HUES64 (cell line): Measurements from ENCODE around the gene COL5A2.

Experiments
- H3K27ac ChIP-seq: 2 replicates; pipeline ENCODE4 v1.7.0; 2013; ENCODE audit warnings: low read depth, low read length, inconsistent platforms
- H3K27me3 ChIP-seq: 2 replicates; pipeline ENCODE4 v1.6.1; 2013; ENCODE audit warnings: mild to moderate bottlenecking, low read length; ENCODE audit not compliant: insufficient read depth
- H3K36me3 ChIP-seq: 2 replicates; pipeline ENCODE4 v1.6.1; 2013; ENCODE audit warnings: mild to moderate bottlenecking, low read length; ENCODE audit not compliant: insufficient read depth
- H3K4me1 ChIP-seq: 2 replicates; pipeline ENCODE4 v1.6.1; 2013; ENCODE audit warnings: mild to moderate bottlenecking, low read length, moderate library complexity; ENCODE audit not compliant: insufficient read depth
- H3K4me3 ChIP-seq: 2 replicates; pipeline ENCODE4 v1.5.1; 2013; ENCODE audit warnings: mild to moderate bottlenecking, low read length, moderate library complexity
- H3K9ac ChIP-seq: 2 replicates; pipeline ENCODE4 v1.6.1; 2013; ENCODE audit warnings: mild to moderate bottlenecking, low read depth, low read length
- H3K9me3 ChIP-seq: 2 replicates; pipeline ENCODE4 v1.6.1; 2013; ENCODE audit warnings: low read depth, low read length; ENCODE audit not compliant: insufficient read depth
- WGBS: fragments of 150-250, 120-280 bp; methylation state at CpG from one replicate; pipeline ENCODE4 v1.1.7; 2013; ENCODE audit warnings: missing lambda C conversion rate; 5-methylcytosine and 5-hydroxymethylcytosine counted together

COL5A2 gene

DNA sequence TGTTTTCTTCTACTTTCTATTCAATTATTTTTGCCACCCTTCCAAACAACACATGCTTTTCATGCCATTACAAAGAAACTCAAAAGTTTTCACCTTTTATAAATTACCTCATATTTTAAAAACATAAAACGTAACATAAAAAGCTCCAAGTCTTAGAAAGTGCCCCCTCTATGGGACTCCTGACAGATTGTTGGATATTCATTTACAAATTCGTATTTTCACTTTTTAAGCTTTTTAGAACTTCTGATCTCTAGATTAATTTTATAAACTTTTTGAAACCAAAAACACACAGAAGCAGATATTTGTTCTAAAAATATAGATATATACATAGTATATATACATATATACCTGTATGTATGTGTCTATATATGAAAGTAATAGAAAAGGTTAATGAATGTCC, 1.5 kb downstream of the COL5A2 start:
- Histone ChIP-seq H3K9me3 (no peaks in the 10 kb centered on the region), H3K36me3 (no peaks in the 10 kb centered on the region), H3K9ac (peak overlapping the region; percentile 53; the same call in 1 of the 2 replicates), H3K4me3 (peak overlapping the region; percentile 53), H3K27ac (no peak overlapping the region), H3K4me1 (peaks cover 30% of the 10 kb centered on the region), H3K27me3 (no peaks in the 10 kb centered on the region)
- WGBS, result 31% methylated on average over 2 of the region's 2 CpGs

DNA sequence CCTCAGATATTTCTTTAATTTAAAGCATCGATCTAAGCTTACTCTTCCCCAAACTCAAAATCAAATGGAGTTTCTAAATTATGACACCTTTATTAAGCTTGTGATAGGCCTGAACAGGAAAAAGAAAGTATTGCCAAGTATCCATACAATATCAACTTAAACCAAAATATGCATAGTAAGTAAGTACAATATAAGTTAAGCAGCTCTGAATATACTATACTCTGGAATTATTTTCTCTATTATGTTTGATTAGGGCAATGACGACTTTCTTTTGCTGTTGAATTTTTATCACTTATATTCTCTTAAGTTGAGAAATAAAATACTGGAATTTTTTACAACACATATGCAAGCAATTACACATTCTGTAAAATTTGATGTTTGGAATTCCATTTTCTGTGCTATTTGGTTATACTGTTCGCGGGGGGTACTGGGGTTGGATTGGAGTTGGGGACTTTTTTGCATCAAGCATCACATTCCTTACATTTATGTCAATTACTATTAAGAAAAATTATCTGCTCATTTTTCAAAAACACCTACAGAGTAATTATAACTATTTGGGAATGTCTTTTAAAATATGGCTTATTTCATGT, 2.2 kb downstream of the COL5A2 start:
- H3K27me3 ChIP-seq, result no peaks in the 10 kb centered on the region
- peaks cover 30% of the 10 kb centered on the region for H3K4me1 ChIP-seq
- WGBS, result no CpG with 5 or more reads among the region's 4 CpGs
- H3K9me3 ChIP-seq, result no peaks in the 10 kb centered on the region
- H3K4me3 ChIP-seq, result peak overlapping the region; percentile 53
- no peaks in the 10 kb centered on the region for H3K36me3 ChIP-seq
- no peak overlapping the region for H3K27ac ChIP-seq
- no peak overlapping the region for H3K9ac ChIP-seq

DNA sequence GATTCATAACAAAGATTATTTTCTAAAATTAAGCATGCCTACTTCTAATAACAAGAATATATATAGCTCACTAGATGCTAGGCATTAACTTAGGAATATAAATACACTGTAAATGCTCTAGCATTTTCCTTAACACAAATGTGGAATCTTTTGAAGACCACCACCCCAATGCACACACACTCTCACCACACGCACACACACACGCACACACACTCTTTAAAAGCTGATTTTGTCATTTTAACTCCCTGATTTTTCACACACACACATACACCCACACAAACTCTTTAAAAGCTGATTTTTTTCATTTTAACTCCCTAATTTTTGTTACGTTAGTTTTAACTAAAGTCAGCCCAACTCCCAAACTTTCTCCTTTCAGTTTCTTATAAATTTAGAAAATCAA, 3.0 kb downstream of the COL5A2 start:
- no peaks in the 10 kb centered on the region for H3K9me3 ChIP-seq
- no peaks in the 10 kb centered on the region for H3K36me3 ChIP-seq
- H3K27ac ChIP-seq, result no peak overlapping the region
- H3K4me3 ChIP-seq, result peak overlapping the region; percentile 53; the same call in 1 of the 2 replicates
- no peaks in the 10 kb centered on the region for H3K27me3 ChIP-seq
- peaks cover 30% of the 10 kb centered on the region for H3K4me1 ChIP-seq
- H3K9ac ChIP-seq, result no peak overlapping the region
- WGBS, result 93% methylated on average over 3 of the region's 3 CpGs

DNA sequence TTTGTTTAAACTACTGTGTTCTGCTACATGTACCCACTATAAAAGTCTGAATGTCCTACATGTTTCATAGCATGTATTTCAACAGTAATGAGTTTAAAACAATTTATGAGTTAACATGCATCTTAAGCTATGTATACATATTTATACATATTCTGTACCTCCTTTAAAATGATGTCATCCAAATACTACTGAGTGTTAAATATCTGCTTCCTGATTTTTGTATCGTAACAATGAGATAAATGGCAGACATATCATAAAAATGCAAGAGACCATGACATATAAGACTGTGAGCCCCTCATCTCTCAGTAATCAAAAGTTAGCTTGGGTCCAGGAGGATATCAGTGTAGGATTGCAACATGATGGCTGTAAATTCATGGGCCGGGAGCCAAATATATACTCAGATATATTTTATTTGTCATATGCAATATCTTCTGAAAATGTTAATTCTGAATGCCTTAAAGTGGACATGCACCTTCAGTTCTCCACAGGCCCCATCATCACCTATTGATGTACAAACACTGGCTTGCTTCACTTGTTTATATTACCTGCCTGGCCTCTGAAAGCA, 3.6 kb downstream of the COL5A2 start:
- Histone ChIP-seq H3K4me3 (no peak overlapping the region), H3K9ac (no peak overlapping the region), H3K9me3 (no peaks in the 10 kb centered on the region)

DNA sequence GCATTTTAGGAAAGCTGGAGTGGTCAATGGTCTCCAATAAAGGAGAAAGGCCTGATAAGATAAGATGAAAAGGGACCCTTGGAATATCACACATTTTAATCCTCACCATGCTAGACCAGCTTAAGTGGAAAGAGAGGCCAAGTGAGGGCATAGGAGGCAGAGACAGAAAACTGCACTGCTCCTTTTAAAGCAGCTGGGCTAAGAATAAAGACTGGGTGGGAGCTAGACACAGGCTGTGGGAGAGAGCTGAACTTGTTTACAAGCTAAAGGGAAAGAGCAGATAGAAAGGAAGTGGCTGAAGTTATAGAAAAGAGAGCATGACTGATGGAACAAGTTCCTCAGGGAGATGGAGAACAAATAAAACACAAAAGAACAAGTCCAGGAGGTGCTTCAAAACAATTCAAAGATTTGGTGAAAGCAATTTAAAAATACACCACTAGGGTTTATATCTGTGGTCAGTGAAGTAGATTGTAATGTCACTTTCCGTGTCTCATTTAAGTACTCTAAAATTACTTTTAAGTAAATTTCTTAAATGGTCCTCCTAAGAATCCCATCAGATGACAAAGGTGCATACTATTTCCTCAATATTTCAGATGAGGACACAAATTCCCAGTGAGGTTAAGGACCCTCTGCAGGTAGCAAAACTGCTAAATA, 7.5 kb downstream of the COL5A2 start:
- Histone ChIP-seq H3K27me3 (no peaks in the 10 kb centered on the region), H3K4me1 (peaks cover 3% of the 10 kb centered on the region; the same call in 1 of the 2 replicates), H3K9ac (no peak overlapping the region), H3K9me3 (no peaks in the 10 kb centered on the region), H3K27ac (no peak overlapping the region), H3K36me3 (no peaks in the 10 kb centered on the region), H3K4me3 (no peak overlapping the region)
- no CpG with 5 or more reads among the region's 1 CpG for WGBS

More for the DNA sequence above, 3.6 kb downstream of the COL5A2 start:
- peaks cover 30% of the 10 kb centered on the region for H3K4me1 ChIP-seq
- no peaks in the 10 kb centered on the region for H3K27me3 ChIP-seq
- 100% methylated on average over 1 of the region's 2 CpGs for WGBS
- no peak overlapping the region for H3K27ac ChIP-seq
- H3K36me3 ChIP-seq, result no peaks in the 10 kb centered on the region

DNA sequence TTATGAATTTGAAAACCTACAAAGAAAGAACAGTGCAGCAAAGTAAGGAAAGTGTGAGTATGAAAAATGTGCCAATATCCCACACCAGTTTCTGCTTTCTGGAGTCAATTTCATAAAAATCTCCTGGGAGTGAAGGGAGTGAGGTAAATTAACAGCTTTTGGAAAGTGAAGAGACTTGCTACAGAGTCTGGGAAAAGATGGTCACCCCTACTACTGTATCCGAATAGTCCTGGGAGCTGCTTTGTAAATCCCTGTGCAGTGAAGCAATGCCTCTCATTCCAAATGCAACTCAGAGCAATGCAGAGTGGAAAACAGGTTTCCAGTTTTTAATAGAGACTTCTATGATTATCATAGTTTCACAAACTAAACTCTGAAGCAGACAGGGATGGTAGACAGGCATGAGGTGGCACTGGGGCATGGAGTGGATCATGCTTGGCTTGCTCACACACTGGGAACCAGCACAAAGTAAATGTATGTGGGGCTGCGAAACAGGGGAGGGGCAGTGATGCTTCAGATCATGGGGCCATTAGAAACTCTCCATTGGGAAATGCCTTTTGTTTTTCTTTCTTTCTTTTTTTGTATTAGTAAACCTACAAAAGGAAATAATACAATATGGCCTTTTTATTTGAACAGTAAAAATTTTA, 10.6 kb downstream of the COL5A2 start:
- H3K9ac ChIP-seq, result no peak overlapping the region
- WGBS, result 96% methylated on average over 2 of the region's 2 CpGs
- no peaks in the 10 kb centered on the region for H3K27me3 ChIP-seq
- no peaks in the 10 kb centered on the region for H3K36me3 ChIP-seq
- no peak overlapping the region for H3K4me3 ChIP-seq
- no peak overlapping the region for H3K27ac ChIP-seq
- no peaks in the 10 kb centered on the region for H3K9me3 ChIP-seq
- H3K4me1 ChIP-seq, result peaks cover 21% of the 10 kb centered on the region

DNA sequence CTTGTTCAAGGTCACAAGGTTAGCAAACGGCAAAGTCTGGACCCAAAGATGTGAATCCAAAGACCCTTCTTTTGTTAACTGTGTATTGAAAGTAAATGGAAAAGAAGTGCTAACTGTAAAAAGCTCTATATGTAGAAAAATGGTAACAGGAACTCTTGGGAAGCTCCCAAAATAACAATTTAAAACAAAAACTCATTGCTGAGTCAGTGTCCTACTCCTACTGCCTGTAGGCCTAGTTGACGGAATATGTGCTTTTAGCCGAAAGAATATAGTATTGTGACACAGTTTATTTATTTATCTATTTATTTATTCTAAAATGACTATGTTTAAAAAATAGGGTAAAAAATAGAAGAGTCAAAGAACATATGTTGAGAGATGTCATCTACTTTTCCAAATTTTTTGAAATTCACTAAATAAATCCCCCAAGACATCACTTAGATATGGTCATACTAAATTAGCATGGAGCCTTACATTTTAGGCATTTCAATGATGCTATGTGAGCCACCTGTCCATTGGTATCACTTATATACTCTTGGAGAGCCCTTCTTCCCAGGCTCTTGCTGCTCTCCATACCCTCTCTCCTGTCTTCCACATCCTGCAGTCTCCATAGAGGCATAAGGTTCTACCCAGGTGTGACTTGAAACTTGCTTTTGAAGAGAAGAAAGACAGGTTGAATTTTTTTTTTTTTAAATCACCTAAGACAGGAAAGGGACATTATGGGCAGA, 13.7 kb downstream of the COL5A2 start:
- H3K27me3 ChIP-seq, result no peaks in the 10 kb centered on the region
- no peak overlapping the region for H3K9ac ChIP-seq
- 93% methylated on average over 1 of the region's 3 CpGs for WGBS
- no peak overlapping the region for H3K27ac ChIP-seq
- H3K4me1 ChIP-seq, result peaks cover 44% of the 10 kb centered on the region
- no peak overlapping the region for H3K4me3 ChIP-seq
- H3K9me3 ChIP-seq, result no peaks in the 10 kb centered on the region
- H3K36me3 ChIP-seq, result no peaks in the 10 kb centered on the region

DNA sequence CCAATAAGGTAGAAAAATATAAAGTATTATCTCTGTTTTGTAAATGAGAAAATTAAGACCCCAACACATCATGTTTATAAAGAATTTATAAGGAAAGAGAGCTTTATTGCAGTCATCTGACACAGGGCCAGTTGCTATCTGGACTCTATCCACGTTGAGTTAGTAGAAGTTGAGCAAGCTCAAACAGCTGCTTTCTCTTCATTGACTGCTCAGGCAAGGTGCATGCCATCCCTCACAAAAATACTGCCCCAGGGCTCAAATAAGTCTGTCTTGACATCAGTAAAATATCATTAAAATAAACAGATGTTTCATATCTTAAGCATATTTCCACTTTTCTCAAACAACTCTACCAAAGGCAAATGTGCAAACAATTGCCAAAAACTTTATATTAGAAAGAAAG, 14.8 kb downstream of the COL5A2 start:
- 65% methylated on average over 1 of the region's 1 CpG for WGBS
- Histone ChIP-seq H3K9me3 (no peaks in the 10 kb centered on the region), H3K27me3 (no peaks in the 10 kb centered on the region), H3K9ac (no peak overlapping the region), H3K36me3 (no peaks in the 10 kb centered on the region), H3K27ac (no peak overlapping the region), H3K4me1 (peaks cover 44% of the 10 kb centered on the region), H3K4me3 (no peak overlapping the region)

DNA sequence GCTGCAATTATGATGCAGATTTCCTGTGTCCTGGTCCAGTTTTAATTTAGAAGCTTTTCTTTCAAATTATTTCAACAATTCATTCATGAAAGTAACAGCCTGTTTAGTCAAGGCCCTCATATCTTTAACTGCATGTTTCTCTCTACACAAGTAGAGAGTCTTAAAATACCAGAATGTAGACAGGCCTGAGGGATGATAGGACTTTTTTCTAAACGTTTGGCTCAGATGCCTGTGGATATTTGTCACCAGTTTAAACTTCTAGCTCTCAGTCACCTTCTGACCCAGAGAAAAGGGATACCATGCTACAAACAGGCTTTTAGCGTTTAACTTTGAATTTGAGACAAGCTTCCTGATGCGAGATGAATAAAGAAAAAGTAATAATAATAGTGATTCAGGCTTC, 15.7 kb downstream of the COL5A2 start:
- Histone ChIP-seq H3K4me1 (peaks cover 44% of the 10 kb centered on the region), H3K4me3 (no peak overlapping the region), H3K27me3 (no peaks in the 10 kb centered on the region), H3K36me3 (no peaks in the 10 kb centered on the region), H3K9me3 (no peaks in the 10 kb centered on the region), H3K9ac (no peak overlapping the region), H3K27ac (peak overlapping the region; percentile 68)
- 49% methylated on average over 3 of the region's 3 CpGs for WGBS

DNA sequence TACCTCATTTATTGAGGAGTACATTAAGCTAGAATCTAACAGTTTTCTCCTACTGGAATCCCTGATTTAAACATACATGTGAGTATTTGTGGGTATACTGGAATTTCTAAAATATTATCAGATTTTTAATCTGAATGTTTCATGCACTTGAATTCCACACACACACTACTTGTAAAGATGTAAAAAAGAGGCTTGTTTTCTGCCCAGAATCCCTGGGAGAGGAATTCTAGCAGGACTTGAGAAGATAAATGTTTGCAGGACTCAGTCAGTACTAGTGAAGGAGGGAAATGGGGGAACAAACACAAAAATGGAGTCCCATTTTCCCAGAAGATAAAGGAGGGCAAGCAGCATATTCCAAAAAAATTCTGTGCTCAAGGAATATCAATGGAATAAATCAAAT, 17.0 kb downstream of the COL5A2 start:
- Histone ChIP-seq H3K27me3 (no peaks in the 10 kb centered on the region), H3K27ac (no peak overlapping the region), H3K9me3 (no peaks in the 10 kb centered on the region), H3K9ac (no peak overlapping the region; the same call in 1 of the 2 replicates), H3K4me1 (peaks cover 44% of the 10 kb centered on the region), H3K4me3 (no peak overlapping the region), H3K36me3 (no peaks in the 10 kb centered on the region)

DNA sequence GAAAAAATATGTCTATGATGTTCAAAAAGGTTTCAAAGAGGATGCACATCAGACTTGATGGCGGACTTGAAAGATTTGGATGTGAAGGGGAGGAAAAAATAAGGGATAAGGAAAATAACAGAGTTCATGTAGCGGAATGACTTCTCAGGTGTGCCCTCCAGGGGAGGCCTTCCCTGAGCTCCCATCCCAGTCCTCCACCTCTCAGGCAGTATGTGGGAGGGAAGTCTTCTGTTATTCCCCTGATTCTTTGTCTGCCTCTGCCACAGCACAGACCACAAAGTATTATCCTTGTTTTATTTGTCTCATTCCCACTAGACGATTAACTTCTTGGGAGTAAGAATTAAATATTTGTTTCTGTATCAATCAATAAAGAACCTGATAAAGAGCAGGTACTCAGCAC, 17.7 kb downstream of the COL5A2 start:
- Histone ChIP-seq H3K27ac (no peak overlapping the region), H3K9ac (no peak overlapping the region), H3K4me1 (peaks cover 44% of the 10 kb centered on the region), H3K27me3 (no peaks in the 10 kb centered on the region), H3K9me3 (no peaks in the 10 kb centered on the region), H3K4me3 (no peak overlapping the region), H3K36me3 (no peaks in the 10 kb centered on the region)
- 94% methylated on average over 2 of the region's 3 CpGs for WGBS
